Measurements from ENCODE around the gene UTP14C.

Gene UTP14C

GRCh38 chr13:52024481-52024880, at the start of gene UTP14C:
TSS of gene UTP14C (plus strand) at chr13:52024691. CDS start at chr13:52028805, 4,114 bp downstream.
- Histone ChIP-seq H3K9me3 (no peaks in the 10 kb centered on the region), H3K4me3 (ENCODE audit: low read depth in 1 of 2, low read length in 1 of 2) (no peak within 1 kb of the TSS), H3K4me1 (ENCODE audit: control insufficient read depth in 1 of 2, insufficient read depth in 1 of 2, low read depth in 1 of 2, low read length in 1 of 2) (no peaks in the 10 kb centered on the region), H3K27ac (no peak within 1 kb of the TSS), H3K36me3 (peaks cover 54% of the 10 kb centered on the region), H3K27me3 (no peaks in the 10 kb centered on the region)
- no peak for TF ChIP-seq CTCF (IDR thresholded peaks at IDR 0.05)

- no peaks in the 10 kb centered on the region for H3K36me3 ChIP-seq
- TF ChIP-seq CTCF (IDR thresholded peaks at IDR 0.05): no peak
- no peak overlapping the region for H3K4me3 ChIP-seq (ENCODE audit: low read depth in 1 of 2, low read length in 1 of 2)
- no peak overlapping the region for H3K27ac ChIP-seq
- H3K9me3 ChIP-seq: no peaks in the 10 kb centered on the region
- no peaks in the 10 kb centered on the region for H3K27me3 ChIP-seq
- no peaks in the 10 kb centered on the region for H3K4me1 ChIP-seq (ENCODE audit: control insufficient read depth in 1 of 2, insufficient read depth in 1 of 2, low read depth in 1 of 2, low read length in 1 of 2)
Measured at GRCh38 chr13:51976423-51976822, 48.1 kb upstream of the UTP14C start.

- no peaks in the 10 kb centered on the region for H3K4me1 ChIP-seq (ENCODE audit: control insufficient read depth in 1 of 2, insufficient read depth in 1 of 2, low read depth in 1 of 2, low read length in 1 of 2)
- TF ChIP-seq CTCF (IDR thresholded peaks at IDR 0.05): no peak
- H3K9me3 ChIP-seq: no peaks in the 10 kb centered on the region
- no peaks in the 10 kb centered on the region for H3K36me3 ChIP-seq
- no peak overlapping the region for H3K4me3 ChIP-seq (ENCODE audit: low read depth in 1 of 2, low read length in 1 of 2)
- no peak overlapping the region for H3K27ac ChIP-seq
- no peaks in the 10 kb centered on the region for H3K27me3 ChIP-seq
Measured at GRCh38 chr13:51976890-51977289, 47.6 kb upstream of the UTP14C start.

GRCh38 chr13:51977625-51978024, 46.9 kb upstream of the UTP14C start:
- H3K4me3 ChIP-seq (ENCODE audit: low read depth in 1 of 2, low read length in 1 of 2): no peak overlapping the region
- no peaks in the 10 kb centered on the region for H3K4me1 ChIP-seq (ENCODE audit: control insufficient read depth in 1 of 2, insufficient read depth in 1 of 2, low read depth in 1 of 2, low read length in 1 of 2)
- H3K27ac ChIP-seq: no peak overlapping the region
- no peaks in the 10 kb centered on the region for H3K9me3 ChIP-seq
- no peaks in the 10 kb centered on the region for H3K36me3 ChIP-seq
- H3K27me3 ChIP-seq: no peaks in the 10 kb centered on the region
- no peak for TF ChIP-seq CTCF (IDR thresholded peaks at IDR 0.05)

GRCh38 chr13:51978796-51979556, 45.5 kb upstream of the UTP14C start:
- H3K36me3 ChIP-seq: no peaks in the 10 kb centered on the region
- H3K4me3 ChIP-seq (ENCODE audit: low read depth in 1 of 2, low read length in 1 of 2): no peak overlapping the region
- no peaks in the 10 kb centered on the region for H3K4me1 ChIP-seq (ENCODE audit: control insufficient read depth in 1 of 2, insufficient read depth in 1 of 2, low read depth in 1 of 2, low read length in 1 of 2)
- no peaks in the 10 kb centered on the region for H3K9me3 ChIP-seq
- no peak overlapping the region for H3K27ac ChIP-seq
- no peak for TF ChIP-seq CTCF (IDR thresholded peaks at IDR 0.05)
- no peaks in the 10 kb centered on the region for H3K27me3 ChIP-seq
